Neural cell (in vitro differentiated cells): Measurements from ENCODE around the gene CLDN7.

ENCODE experiments used
- CTCF ChIP-seq: fragments of 450-650 bp; IDR thresholded peaks from 2 replicates; pipeline ENCODE4 v1.5.1; 2014; ENCODE audit warnings: antibody characterized with exemption, mild to moderate bottlenecking, moderate library complexity; ENCODE audit not compliant: poor library complexity, severe bottlenecking
- EP300 ChIP-seq: fragments of 450-650 bp; conservative IDR thresholded peaks from 2 replicates; pipeline ENCODE4 v1.6.1; 2014; ENCODE audit warnings: antibody characterized with exemption, mild to moderate bottlenecking, moderate library complexity; ENCODE audit not compliant: poor library complexity, severe bottlenecking
- EZH2 ChIP-seq: fragments of 200-600, 300-800 bp; shearing (Covaris generic), sonication (generic); IDR thresholded peaks from 2 replicates; pipeline ENCODE4 v1.6.1; 2014; ENCODE audit warnings: antibody characterized with exemption, low read length, borderline replicate concordance, mild to moderate bottlenecking; ENCODE audit not compliant: insufficient read depth, poor library complexity, severe bottlenecking
- MXI1 ChIP-seq: fragments of 450-650 bp; conservative IDR thresholded peaks from 2 replicates; pipeline ENCODE4 v1.6.1; 2014; ENCODE audit warnings: antibody characterized with exemption, mild to moderate bottlenecking; ENCODE audit not compliant: poor library complexity, severe bottlenecking
- POLR2AphosphoS5 ChIP-seq: IDR thresholded peaks from 2 replicates; pipeline ENCODE4 v1.6.1; 2012
- RAD21 ChIP-seq: fragments of 450-650 bp; conservative IDR thresholded peaks from 2 replicates; pipeline ENCODE4 v1.6.1; 2014; ENCODE audit warnings: antibody characterized with exemption, mild to moderate bottlenecking, moderate library complexity
- REST ChIP-seq: IDR thresholded peaks from 2 replicates; pipeline ENCODE4 v1.6.1; 2012; ENCODE audit warnings: borderline replicate concordance
- TAF1 ChIP-seq: IDR thresholded peaks from 2 replicates; pipeline ENCODE4 v1.6.1; 2012; ENCODE audit warnings: low read depth

- TF ChIP-seq POLR2AphosphoS5: no peak
- TF ChIP-seq CTCF: peak; percentile 99
- TF ChIP-seq TAF1: peak; percentile 40
- no peak for TF ChIP-seq EZH2
- peak; percentile 87 for TF ChIP-seq EP300
- no peak for TF ChIP-seq REST
- TF ChIP-seq MXI1: peak; percentile 95
- peak; percentile 85 for TF ChIP-seq RAD21
Measured at GRCh38 chr17:7213895-7214299, 48.4 kb downstream of the CLDN7 start.
